Ascending aorta (tissue), 2 donors: ENCODE data around the gene C1orf159. TPM values are rescaled to one million over a fixed set of nuclear protein-coding genes. Genes with fewer than 3 reads are reported as not detected.

Source experiments
- DNase-seq, 2 donors: peaks; one replicate each; pipeline ENCODE4 v3.0.0-alpha.2; 2019; ENCODE audit warnings: low spot score in 2 of 2
- H3K27ac ChIP-seq, 2 donors: fragments of 200-600 bp; sonication (generic); one replicate each; pipeline ENCODE4 v1.5.1; 2016 to 2017; ENCODE audit warnings: mild to moderate bottlenecking in 1 of 2
- H3K27me3 ChIP-seq: fragments of 200-600 bp; sonication (generic); one replicate; pipeline ENCODE4 v1.5.1; 2017
- H3K36me3 ChIP-seq, 2 donors: fragments of 200-600 bp; sonication (generic); one replicate each; pipeline ENCODE4 v1.5.1; 2016
- H3K4me1 ChIP-seq, 2 donors: fragments of 200-600 bp; sonication (generic); one replicate each; pipeline ENCODE4 v1.5.1; 2016 to 2017; ENCODE audit warnings: mild to moderate bottlenecking in 1 of 2
- H3K4me3 ChIP-seq, 2 donors: fragments of 200-600 bp; sonication (generic); one replicate each; pipeline ENCODE4 v1.5.1; 2016 to 2017; ENCODE audit warnings: mild to moderate bottlenecking in 1 of 2
- H3K9me3 ChIP-seq, 2 donors: fragments of 200-600 bp; sonication (generic); one replicate each; pipeline ENCODE4 v1.5.1; 2016
- intact Hi-C: fragments of 100-400 bp; cut with DNase I; formaldehyde crosslinking; loops from one replicate; pipeline ENCODE4 v1.15.1; 2023
- total RNA-seq: library from RNA; depleted of rRNA; stranded (reverse); fragments of >200 nt; gene quantifications from one replicate; pipeline ENCODE4 v1.1.0, GENCODE V29; 2016
- TF ChIP-seq, protein P1 (sequence below), 3 experiments: fragments of 200-600 bp in 2 of 3; fragments of 450-650 bp in 1 of 3; sonication (generic) in 2 of 3; IDR thresholded peaks; one replicate each; pipeline ENCODE4 v1.5.1; 2016 to 2019; ENCODE audit warnings: antibody characterized with exemption in 3 of 3, mild to moderate bottlenecking in 1 of 3, moderate library complexity in 1 of 3

The C1orf159 gene
- total RNA-seq, 1 donor from 2014 or later: 23.7 TPM

GRCh38 chr1:1127551-1128451, 11.9 kb upstream of the C1orf159 start:
- Histone ChIP-seq H3K36me3 (no peaks in the 10 kb centered on the region), H3K27ac (no peak overlapping the region), H3K4me1 (no peaks in the 10 kb centered on the region), H3K9me3 (no peaks in the 10 kb centered on the region), H3K4me3 (no peak overlapping the region), H3K27me3 (no peaks in the 10 kb centered on the region)
- intact Hi-C loops: no loop called here
- TF ChIP-seq, protein P1, sequence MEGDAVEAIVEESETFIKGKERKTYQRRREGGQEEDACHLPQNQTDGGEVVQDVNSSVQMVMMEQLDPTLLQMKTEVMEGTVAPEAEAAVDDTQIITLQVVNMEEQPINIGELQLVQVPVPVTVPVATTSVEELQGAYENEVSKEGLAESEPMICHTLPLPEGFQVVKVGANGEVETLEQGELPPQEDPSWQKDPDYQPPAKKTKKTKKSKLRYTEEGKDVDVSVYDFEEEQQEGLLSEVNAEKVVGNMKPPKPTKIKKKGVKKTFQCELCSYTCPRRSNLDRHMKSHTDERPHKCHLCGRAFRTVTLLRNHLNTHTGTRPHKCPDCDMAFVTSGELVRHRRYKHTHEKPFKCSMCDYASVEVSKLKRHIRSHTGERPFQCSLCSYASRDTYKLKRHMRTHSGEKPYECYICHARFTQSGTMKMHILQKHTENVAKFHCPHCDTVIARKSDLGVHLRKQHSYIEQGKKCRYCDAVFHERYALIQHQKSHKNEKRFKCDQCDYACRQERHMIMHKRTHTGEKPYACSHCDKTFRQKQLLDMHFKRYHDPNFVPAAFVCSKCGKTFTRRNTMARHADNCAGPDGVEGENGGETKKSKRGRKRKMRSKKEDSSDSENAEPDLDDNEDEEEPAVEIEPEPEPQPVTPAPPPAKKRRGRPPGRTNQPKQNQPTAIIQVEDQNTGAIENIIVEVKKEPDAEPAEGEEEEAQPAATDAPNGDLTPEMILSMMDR (IDR thresholded peaks at IDR 0.05): no peak
- no peak for DNase-seq

DNA sequence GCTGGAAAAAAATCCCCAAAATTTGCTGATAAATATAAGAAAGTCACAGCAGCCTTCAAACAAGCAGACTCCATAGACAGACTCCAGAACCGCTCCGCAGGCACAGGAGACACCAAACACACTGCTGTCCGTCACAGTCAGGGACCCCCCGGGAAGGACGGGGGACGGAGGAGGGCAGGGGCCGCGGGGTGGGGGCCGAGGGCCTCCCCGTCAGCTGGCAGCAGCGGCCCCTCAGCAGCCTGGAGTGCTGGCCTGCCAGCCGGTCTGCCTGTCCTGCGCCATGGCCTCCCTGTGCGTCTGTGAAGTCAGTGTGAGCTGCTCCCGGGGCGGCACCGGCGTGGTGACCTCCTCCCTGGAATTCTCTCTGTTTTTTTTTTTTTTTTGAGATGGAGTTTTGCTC, 10.1 kb upstream of the C1orf159 start:
- TF ChIP-seq, protein P1 (IDR thresholded peaks at IDR 0.05): no peak

DNA sequence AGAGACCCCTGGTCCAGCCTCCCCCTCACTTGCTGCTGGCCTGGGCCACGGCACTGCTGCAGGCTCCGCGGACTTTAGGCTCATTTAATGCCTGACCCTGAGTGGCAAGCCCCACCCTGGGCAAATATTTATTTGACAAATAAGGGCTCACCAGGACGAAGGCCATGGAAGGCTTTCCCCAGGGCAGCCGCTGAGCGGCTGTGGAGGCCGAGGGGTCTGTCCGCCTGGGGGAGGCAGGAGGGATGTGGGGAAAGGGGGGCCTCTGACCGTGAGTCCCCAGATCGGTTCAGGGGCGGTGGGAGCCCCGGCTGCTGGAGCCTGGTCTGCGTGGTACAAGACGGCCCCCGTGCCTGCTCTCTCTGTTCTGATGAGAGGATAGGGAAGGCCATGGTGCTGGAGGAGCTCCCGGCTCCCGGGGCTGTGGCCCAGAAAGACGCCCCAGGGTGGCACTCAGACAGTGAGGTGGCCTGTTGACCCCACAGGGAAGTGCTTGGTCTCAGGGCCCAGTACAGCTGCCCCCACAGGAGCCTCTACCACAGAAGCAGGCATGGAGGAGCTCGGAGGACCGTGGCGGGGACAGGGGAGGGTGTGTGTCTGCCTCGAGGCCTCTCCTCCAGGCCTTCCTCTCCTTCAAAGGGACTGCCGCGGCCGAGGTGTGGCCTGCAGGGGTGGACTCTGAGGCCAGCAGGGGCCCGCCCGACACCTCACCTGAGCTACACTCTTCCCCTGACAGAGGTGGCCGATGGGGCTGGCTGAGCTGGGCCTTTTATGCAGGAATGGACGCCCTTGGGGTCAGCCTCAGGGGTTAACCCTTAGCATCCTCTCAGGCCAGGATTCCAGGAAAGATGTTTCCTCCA, 9.1 kb upstream of the C1orf159 start:
- Histone ChIP-seq H3K9me3 (no peaks in the 10 kb centered on the region), H3K27me3 (no peaks in the 10 kb centered on the region), H3K4me3 (no peak overlapping the region), H3K4me1 (no peaks in the 10 kb centered on the region), H3K36me3 (no peaks in the 10 kb centered on the region), H3K27ac (no peak overlapping the region)
- TF ChIP-seq, protein P1 (IDR thresholded peaks at IDR 0.05): no peak
- no peak for DNase-seq
- intact Hi-C loops: no loop called here

More for the DNA sequence above, 10.1 kb upstream of the C1orf159 start:
- Histone ChIP-seq H3K27me3 (no peaks in the 10 kb centered on the region), H3K9me3 (no peaks in the 10 kb centered on the region), H3K4me1 (no peaks in the 10 kb centered on the region), H3K27ac (no peak overlapping the region), H3K36me3 (no peaks in the 10 kb centered on the region), H3K4me3 (no peak overlapping the region)
- DNase-seq: no peak
- intact Hi-C loops: no loop called here

GRCh38 chr1:1124508-1124785, 8.6 kb upstream of the C1orf159 start:
- intact Hi-C loops: no loop called here
- Histone ChIP-seq H3K27ac (no peak overlapping the region), H3K4me1 (no peaks in the 10 kb centered on the region), H3K4me3 (no peak overlapping the region), H3K36me3 (no peaks in the 10 kb centered on the region), H3K27me3 (no peaks in the 10 kb centered on the region), H3K9me3 (no peaks in the 10 kb centered on the region)
- DNase-seq: no peak
- TF ChIP-seq, protein P1 (IDR thresholded peaks at IDR 0.05): no peak

GRCh38 chr1:1123581-1124507, 8.0 kb upstream of the C1orf159 start:
- H3K4me3 ChIP-seq: no peak overlapping the region
- intact Hi-C loops: no loop called here
- H3K9me3 ChIP-seq: no peaks in the 10 kb centered on the region
- TF ChIP-seq, protein P1 (IDR thresholded peaks at IDR 0.05): no peak
- H3K4me1 ChIP-seq: no peaks in the 10 kb centered on the region
- no peaks in the 10 kb centered on the region for H3K36me3 ChIP-seq
- H3K27ac ChIP-seq: no peak overlapping the region
- no peaks in the 10 kb centered on the region for H3K27me3 ChIP-seq
- no peak for DNase-seq
